Activated CD4-positive, alpha-beta T cell treated with anti-CD3 and anti-CD28 coated beads for 1 hour (primary cell): Measurements from ENCODE around the gene SAE1.
"Not testable (repeated sequence)": the region's sequence is repeated elsewhere in the genome, so short reads cannot be mapped to it uniquely, and the experiment has no call there.

Source experiments
- DNase-seq: peaks from one replicate; pipeline ENCODE4 v3.0.0-alpha.2; 2020

Gene SAE1

GRCh38 chr19:47132194-47132852, 1.7 kb downstream of the SAE1 start:
- no peak for DNase-seq

DNA sequence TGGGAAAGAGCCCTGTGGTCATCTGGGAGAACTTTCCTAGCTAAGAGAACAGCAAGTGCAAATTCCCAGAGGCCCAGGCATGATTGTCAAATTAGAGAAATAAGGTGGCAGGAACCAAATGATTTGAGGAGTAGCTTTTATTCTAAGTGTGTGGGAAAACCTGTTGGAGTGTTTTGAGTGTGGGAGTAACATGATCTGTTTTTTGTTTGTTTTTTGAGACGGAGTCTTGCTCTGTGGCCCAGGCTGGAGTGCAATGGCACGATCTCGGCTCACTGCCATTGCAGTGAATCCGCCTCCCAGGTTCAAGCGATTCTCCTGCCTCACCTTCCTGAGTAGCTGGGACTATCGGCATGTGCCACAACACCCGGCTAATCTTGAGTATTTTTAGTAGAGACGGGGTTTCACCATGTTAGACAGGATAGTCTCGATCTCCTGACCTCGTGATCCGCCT, 2.4 kb downstream of the SAE1 start:
- DNase-seq: no peak

DNA sequence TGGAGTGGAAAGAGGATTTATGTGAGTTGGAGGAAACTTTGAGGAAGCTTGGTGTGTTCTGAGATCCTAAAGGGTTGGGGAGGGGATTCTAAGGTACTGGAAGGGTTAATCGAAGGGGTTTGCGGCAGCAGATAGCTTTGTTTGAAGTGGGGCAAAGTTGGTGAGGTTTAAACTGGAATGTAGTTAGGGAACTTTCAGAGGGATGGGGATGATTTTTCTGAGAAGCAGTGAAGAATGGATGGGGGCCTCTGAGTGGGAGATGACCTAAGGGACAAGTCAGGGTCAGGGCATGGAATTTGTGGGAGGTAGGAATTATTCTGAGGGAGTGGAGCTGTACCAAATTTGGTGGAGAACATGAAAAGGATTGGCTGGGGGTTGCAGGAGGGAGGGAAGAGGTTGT, 3.9 kb downstream of the SAE1 start:
- DNase-seq: no peak

DNA sequence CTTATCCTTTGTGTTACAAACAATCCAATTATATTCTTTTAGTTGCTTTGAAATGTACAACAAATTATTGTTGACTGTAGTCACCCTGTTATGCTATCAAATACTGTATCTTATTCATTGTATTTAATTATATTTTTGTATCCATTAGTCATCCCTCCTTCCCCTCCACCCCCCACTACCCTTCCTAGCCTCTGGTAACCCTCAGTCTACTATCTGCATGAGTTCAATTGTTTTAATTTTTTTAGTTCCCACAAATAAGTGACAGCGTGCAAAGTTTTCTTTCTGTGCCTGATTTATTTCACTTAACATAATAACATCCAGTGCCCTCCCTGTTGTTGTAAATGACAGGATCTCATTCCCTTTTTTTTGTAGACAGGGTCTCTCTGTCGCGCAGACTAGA, 4.5 kb downstream of the SAE1 start:
- no peak for DNase-seq

- DNase-seq: not testable (repeated sequence)
These were observed 10.6 kb downstream of the SAE1 start for GRCh38 chr19:47141252-47141651.

DNA sequence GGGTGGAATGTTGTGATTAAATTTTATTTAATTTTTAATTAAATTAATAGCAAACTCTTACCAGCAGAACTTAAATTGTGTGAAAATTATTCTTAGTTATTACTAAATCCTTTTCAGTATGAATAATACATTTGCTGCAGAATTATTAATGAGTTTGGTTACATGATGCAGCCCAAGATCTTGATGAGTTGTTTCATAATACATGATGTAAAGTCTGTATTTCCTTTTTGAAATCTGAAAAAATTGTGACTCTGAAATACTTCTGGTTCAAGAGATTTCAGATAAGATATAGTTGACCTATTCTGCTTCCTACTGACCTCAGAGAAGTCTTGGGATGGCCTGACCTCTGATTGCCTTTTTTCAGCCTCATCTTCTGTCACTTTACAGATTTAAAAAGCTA, 11.1 kb downstream of the SAE1 start:
- DNase-seq: no peak

GRCh38 chr19:47142779-47143178, 12.1 kb downstream of the SAE1 start:
- DNase-seq: no peak

DNA sequence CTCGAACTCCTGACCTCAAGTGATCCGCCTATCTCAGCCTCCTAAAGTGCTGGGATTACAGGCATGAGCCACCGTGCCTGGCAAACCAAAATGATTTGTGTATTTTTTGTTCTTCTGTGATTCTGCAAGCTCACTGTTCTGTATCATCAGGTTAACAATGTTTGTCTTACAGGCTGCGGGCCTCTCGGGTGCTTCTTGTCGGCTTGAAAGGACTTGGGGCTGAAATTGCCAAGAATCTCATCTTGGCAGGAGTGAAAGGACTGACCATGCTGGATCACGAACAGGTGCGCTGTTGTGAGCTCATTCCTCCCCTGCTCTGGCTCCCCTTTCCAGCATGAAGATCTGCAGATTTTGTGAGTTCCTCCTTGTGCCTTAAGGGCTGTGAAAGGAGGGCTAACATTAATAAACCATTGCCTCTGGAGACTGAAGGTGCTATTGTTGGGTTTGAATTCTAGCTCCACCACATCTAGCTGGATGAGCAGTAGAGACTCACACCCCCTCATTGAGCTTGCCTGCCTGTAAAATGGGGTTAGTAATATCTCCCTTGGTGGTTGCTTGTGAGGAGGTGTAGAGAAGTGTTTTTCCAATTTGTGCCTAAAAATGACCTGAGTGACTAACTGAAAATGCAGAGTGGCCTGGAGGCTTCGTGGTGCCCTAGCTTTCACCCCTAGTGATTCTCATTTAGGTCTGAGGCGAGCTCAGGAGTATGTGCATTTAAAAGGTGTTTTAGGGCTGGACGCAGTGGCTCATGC, 12.9 kb downstream of the SAE1 start:
- no peak for DNase-seq

GRCh38 chr19:47144630-47145029, 14.0 kb downstream of the SAE1 start:
- no peak for DNase-seq

GRCh38 chr19:47145639-47146486, 15.2 kb downstream of the SAE1 start:
- DNase-seq: no peak

- no peak for DNase-seq
These were observed 16.3 kb downstream of the SAE1 start for GRCh38 chr19:47146920-47147319.

- DNase-seq: no peak
These were observed 21.0 kb downstream of the SAE1 start for GRCh38 chr19:47151627-47152026.

DNA sequence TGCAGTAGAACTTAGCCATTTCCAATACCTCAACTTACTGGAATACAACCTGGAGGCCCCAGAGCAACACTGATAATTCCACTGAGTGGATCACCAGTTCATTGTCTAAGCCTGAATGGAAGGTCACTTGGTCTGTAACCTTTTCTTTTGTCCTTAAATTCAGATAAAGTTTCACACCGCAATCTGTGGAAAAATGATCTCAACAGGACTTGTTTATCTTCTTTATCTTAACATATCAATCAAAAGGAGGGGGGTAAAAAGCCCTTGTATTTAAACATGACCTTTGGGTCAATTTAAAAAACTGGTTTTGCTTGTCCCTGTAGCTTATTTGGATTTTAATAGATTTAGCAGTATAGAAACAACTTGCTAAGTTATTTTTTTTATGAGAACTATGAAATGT, 21.6 kb downstream of the SAE1 start:
- no peak for DNase-seq

DNA sequence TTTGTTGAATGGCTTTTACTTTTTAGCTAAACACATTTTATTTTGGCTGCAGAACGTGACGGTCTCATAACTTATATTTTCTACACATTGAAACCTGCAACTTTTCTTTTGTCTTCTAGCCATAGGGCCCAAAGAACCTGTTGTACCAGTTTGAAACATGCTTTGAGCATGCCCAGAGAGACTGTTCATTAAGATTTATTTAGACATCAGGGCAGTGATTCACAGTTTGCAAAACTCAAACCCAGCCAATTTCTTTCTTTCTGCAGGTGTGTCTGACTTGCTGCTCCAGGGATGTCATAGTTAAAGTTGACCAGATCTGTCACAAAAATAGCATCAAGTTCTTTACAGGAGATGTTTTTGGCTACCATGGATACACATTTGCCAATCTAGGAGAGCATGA, 22.0 kb downstream of the SAE1 start:
- DNase-seq: no peak

DNA sequence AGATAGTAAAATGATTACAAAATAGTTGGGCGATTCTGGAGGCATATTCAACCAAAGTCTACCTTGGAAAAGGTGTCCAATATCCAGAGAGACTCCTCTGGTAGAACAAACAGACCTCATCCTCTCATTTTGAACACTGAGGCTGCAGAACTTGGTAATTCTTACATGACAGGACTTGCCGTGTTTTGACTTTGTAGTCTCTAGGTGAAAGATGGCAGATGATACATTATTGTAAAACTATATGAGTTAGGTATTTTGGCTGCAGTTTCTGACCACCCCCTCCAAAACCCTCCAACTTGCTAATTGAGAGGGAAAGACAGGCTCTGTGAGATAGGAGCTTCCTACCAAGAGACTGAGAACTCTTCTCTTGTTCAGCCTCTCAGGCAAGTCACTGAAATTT, 22.6 kb downstream of the SAE1 start:
- no peak for DNase-seq

- DNase-seq: no peak
These were observed 24.5 kb downstream of the SAE1 start for GRCh38 chr19:47155148-47155547.

GRCh38 chr19:47156861-47157430, 26.3 kb downstream of the SAE1 start:
- DNase-seq: no peak

GRCh38 chr19:47157431-47158321, 27.0 kb downstream of the SAE1 start:
- DNase-seq: no peak

DNA sequence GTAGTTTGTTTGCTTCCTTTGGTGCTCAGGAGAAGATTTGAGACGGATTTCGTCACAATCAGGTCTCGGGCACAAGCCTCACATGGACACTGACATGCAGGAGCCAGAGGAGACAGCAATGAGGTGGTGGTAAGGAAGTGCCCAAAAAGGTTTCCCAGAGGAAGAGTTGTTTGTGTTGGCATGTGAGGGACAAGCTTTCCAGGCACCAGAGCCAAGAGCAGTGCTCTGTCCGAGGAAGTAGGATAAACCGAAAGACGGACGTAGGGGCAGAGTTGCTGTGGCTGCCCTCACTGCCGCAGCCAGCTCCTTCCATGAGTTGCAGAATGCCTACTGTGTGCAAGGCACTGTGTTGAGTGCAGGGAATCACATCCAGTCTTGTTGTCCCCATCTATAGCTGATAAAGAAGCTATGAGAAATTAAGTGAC, 27.7 kb downstream of the SAE1 start:
- no peak for DNase-seq

- no peak for DNase-seq
These were observed 28.4 kb downstream of the SAE1 start for GRCh38 chr19:47158879-47159503.

DNA sequence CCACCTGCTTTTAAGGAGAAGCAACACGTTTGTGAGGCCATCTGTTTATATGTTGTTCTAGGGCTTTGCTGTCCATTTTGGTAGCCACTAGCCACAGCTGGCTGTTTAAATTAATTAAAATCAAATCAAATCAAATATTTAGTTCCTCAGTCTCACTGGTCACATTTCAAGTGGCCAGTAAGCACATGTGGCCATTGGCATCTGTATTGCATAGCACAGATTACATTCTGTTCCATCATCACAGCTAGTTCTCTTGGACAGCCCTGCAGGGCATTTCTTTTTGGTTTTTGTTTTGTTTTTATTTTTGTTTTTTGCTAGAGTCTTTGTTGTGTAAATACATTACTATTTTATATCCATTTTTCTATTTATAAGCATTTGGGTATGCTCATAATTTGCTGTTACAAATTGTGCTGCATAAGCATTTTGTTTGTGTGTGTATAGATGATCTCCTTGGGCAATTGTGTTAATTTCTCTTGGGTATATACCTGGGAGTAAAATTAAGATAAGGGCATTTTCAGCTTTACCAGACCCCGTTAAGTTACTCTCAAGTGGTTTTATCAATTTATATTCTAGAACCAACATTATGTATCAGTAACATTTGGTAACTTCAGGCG, 31.3 kb downstream of the SAE1 start:
- no peak for DNase-seq
